ENCODE results near the gene CLDN6.

The CLDN6 gene

DNA sequence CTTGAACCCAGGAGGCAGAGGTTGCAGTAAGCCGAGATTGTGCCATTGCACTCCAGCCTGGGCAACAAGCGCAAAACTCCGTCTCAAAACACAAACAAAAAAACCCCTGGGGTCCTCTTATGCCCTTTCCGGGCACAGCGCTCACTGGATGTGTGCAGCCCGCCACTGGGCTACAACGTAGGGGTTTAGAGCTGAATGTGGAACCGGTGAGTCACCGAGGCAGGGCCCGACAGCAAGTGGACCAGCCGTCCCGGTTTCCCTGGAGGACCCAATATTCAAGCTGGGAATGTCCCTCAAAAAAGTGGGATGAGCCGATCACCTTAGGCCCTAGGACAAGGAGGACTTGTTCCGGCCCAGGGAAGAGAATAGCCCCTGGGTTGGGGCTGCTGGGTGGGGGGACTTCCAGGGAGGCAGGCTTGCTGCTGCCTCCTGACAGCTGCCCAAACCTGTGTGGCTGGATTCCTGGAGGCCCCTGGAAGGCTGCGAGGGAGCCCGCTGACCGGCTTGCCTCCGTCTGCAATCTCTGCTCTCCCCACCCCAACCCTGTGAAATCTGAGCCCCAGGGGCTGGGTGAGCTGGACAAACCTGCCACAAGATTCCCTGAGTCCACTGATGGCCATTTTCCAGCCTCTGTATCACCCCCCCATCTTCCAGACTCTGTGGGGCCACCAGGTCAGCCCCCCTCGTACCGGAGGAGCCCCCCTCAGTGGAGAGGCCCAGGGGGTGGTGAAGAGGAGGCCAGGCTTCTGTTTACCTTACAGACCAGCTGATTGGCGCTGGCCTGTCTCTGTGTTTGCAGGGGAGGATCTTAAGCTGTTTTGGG lies 8.2 kb downstream of the CLDN6 start:
- no peak overlapping the region for H3K4me3 ChIP-seq (ENCODE audit: low read length)
- peaks cover 11% of the 10 kb centered on the region for H3K4me1 ChIP-seq (ENCODE audit: insufficient read depth, low read length)
- no peak overlapping the region for H2AFZ ChIP-seq (ENCODE audit: low read depth, low read length)
- H3K27me3 ChIP-seq (ENCODE audit: insufficient read depth, low read length) = peaks cover 83% of the 10 kb centered on the region
- no peaks in the 10 kb centered on the region for H3K9me3 ChIP-seq (ENCODE audit: low read length)
- H3K36me3 ChIP-seq (ENCODE audit: insufficient read depth, low read length) = no peaks in the 10 kb centered on the region

GRCh38 chr16:3008690-3009037 lies 9.3 kb downstream of the CLDN6 start:
- Histone ChIP-seq H3K4me1 (ENCODE audit: insufficient read depth, low read length) (peaks cover 12% of the 10 kb centered on the region), H3K27me3 (ENCODE audit: insufficient read depth, low read length) (peaks cover 74% of the 10 kb centered on the region)

DNA sequence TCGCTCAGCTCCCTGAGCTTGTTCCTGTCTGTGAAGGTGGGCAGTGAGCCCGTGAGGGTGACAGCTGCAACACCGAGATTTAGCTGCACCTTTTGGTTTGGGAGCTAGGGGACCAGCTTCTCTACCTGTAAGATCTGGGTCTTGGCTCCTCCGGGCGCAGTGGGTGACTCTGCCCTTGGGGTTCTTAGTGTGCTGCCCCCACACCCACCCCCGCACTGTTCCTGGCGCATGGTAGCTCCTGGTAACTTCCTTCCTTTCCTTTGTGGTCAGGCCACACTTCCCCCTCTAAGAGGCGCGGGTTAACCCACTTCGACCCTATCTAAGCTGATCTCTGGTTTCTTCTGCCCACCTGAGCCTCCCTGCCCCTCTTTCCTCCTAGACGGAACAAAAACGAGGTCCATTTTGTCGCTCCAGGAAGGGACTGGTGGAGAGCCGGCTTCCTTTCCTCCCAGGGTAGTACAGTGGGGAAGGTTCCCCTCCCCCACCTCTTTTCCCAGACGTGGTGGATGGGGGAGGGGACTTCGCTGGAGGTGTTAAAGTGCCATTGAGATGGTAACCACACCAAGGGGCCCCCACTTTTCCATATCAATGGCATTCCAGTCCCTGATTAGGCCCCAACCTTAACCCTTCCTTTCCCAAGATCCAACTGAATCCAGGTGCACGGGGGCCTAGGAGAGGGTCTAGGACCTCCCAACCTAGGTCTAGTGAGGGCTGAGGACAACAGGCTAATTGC lies 9.9 kb downstream of the CLDN6 start:
- Histone ChIP-seq H3K36me3 (ENCODE audit: insufficient read depth, low read length) (no peaks in the 10 kb centered on the region), H3K27me3 (ENCODE audit: insufficient read depth, low read length) (peaks cover 68% of the 10 kb centered on the region), H2AFZ (ENCODE audit: low read depth, low read length) (no peak overlapping the region), H3K9me3 (ENCODE audit: low read length) (no peaks in the 10 kb centered on the region), H3K4me1 (ENCODE audit: insufficient read depth, low read length) (peaks cover 12% of the 10 kb centered on the region), H3K4me3 (ENCODE audit: low read length) (no peak overlapping the region)

More at GRCh38 chr16:3008690-3009037, 9.3 kb downstream of the CLDN6 start:
- Histone ChIP-seq H3K36me3 (ENCODE audit: insufficient read depth, low read length) (no peaks in the 10 kb centered on the region), H3K9me3 (ENCODE audit: low read length) (no peaks in the 10 kb centered on the region), H2AFZ (ENCODE audit: low read depth, low read length) (no peak overlapping the region), H3K4me3 (ENCODE audit: low read length) (no peak overlapping the region)

GRCh38 chr16:3007059-3007956 lies 10.7 kb downstream of the CLDN6 start:
- Histone ChIP-seq H3K4me3 (ENCODE audit: low read length) (no peak overlapping the region), H3K4me1 (ENCODE audit: insufficient read depth, low read length) (peaks cover 12% of the 10 kb centered on the region)

GRCh38 chr16:3004781-3005284 lies 13.2 kb downstream of the CLDN6 start:
- Histone ChIP-seq H3K4me3 (ENCODE audit: low read length) (no peak overlapping the region), H3K27me3 (ENCODE audit: insufficient read depth, low read length) (peaks cover 58% of the 10 kb centered on the region), H3K9me3 (ENCODE audit: low read length) (no peaks in the 10 kb centered on the region)

More at GRCh38 chr16:3007059-3007956, 10.7 kb downstream of the CLDN6 start:
- Histone ChIP-seq H3K36me3 (ENCODE audit: insufficient read depth, low read length) (no peaks in the 10 kb centered on the region), H3K27me3 (ENCODE audit: insufficient read depth, low read length) (peaks cover 60% of the 10 kb centered on the region), H3K9me3 (ENCODE audit: low read length) (no peaks in the 10 kb centered on the region), H2AFZ (ENCODE audit: low read depth, low read length) (no peak overlapping the region)

DNA sequence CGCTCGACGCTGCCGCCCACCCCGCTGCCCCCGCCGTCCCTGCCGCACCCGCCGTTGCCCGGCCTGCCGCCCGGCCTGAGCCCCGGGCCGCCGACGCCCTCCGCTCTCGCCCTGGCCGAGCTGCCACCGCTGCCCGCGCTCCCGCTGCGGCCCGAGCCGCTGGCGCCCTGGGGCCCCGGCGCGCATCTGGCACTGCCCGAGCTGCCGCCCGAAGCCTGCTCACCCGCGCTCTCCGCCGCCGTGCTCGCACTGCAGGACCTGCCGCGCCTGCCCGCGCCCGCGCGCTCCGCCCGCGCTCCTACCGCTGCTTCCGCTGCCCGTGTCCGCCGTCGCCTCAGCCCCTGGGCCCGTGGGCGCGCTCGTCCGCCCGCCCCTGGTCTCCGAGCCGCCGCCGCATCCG lies 13.7 kb downstream of the CLDN6 start:
- Histone ChIP-seq H3K4me3 (ENCODE audit: low read length) (peak overlapping the region; percentile 31), H3K9me3 (ENCODE audit: low read length) (no peaks in the 10 kb centered on the region), H3K36me3 (ENCODE audit: insufficient read depth, low read length) (no peaks in the 10 kb centered on the region), H3K4me1 (ENCODE audit: insufficient read depth, low read length) (peaks cover 9% of the 10 kb centered on the region), H3K27me3 (ENCODE audit: insufficient read depth, low read length) (peaks cover 58% of the 10 kb centered on the region), H2AFZ (ENCODE audit: low read depth, low read length) (no peak overlapping the region)

More at GRCh38 chr16:3004781-3005284, 13.2 kb downstream of the CLDN6 start:
- Histone ChIP-seq H2AFZ (ENCODE audit: low read depth, low read length) (no peak overlapping the region), H3K4me1 (ENCODE audit: insufficient read depth, low read length) (peaks cover 9% of the 10 kb centered on the region), H3K36me3 (ENCODE audit: insufficient read depth, low read length) (no peaks in the 10 kb centered on the region)

- Histone ChIP-seq H2AFZ (ENCODE audit: low read depth, low read length) (no peak overlapping the region), H3K9me3 (ENCODE audit: low read length) (no peaks in the 10 kb centered on the region), H3K27me3 (ENCODE audit: insufficient read depth, low read length) (peaks cover 62% of the 10 kb centered on the region), H3K4me3 (ENCODE audit: low read length) (peak overlapping the region; percentile 31), H3K4me1 (ENCODE audit: insufficient read depth, low read length) (peaks cover 9% of the 10 kb centered on the region), H3K36me3 (ENCODE audit: insufficient read depth, low read length) (no peaks in the 10 kb centered on the region)
Measured at GRCh38 chr16:3003582-3004270, 14.3 kb downstream of the CLDN6 start.

- Histone ChIP-seq H3K9me3 (ENCODE audit: low read length) (no peaks in the 10 kb centered on the region), H3K4me3 (ENCODE audit: low read length) (no peak overlapping the region), H3K27me3 (ENCODE audit: insufficient read depth, low read length) (peaks cover 61% of the 10 kb centered on the region), H3K4me1 (ENCODE audit: insufficient read depth, low read length) (peaks cover 3% of the 10 kb centered on the region), H3K36me3 (ENCODE audit: insufficient read depth, low read length) (no peaks in the 10 kb centered on the region), H2AFZ (ENCODE audit: low read depth, low read length) (no peak overlapping the region)
Measured at GRCh38 chr16:3001316-3001715, 16.7 kb downstream of the CLDN6 start.

GRCh38 chr16:3000540-3000939 lies 17.4 kb downstream of the CLDN6 start:
- Histone ChIP-seq H2AFZ (ENCODE audit: low read depth, low read length) (no peak overlapping the region), H3K4me3 (ENCODE audit: low read length) (no peak overlapping the region), H3K9me3 (ENCODE audit: low read length) (no peaks in the 10 kb centered on the region), H3K4me1 (ENCODE audit: insufficient read depth, low read length) (peaks cover 3% of the 10 kb centered on the region), H3K36me3 (ENCODE audit: insufficient read depth, low read length) (no peaks in the 10 kb centered on the region), H3K27me3 (ENCODE audit: insufficient read depth, low read length) (peaks cover 60% of the 10 kb centered on the region)

- Histone ChIP-seq H3K27me3 (ENCODE audit: insufficient read depth, low read length) (peaks cover 58% of the 10 kb centered on the region), H3K9me3 (ENCODE audit: low read length) (no peaks in the 10 kb centered on the region)
Measured at GRCh38 chr16:2999929-3000328, 18.1 kb downstream of the CLDN6 start.

DNA sequence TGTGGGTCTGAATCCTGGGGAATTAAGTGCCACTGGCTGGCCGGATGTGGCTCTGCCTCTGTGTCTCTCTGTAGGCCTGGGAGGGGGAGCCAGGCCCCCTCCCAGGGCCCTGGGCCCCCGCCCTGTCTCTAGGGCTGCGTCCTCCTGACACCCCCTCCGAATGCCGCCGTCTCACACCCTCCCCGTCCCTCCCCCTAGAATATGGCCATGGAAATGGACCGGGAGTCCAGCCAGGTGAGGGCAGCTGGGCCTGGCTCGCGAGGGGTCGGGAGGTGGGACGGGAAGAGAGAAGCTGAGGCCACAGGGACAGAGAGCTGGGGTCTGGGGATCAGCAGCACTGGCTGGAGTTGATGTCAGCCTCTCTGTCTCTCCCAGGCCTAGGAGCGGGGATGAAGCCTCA lies 21.7 kb downstream of the CLDN6 start:
- H3K27me3 ChIP-seq (ENCODE audit: insufficient read depth, low read length) = peaks cover 77% of the 10 kb centered on the region
- no peaks in the 10 kb centered on the region for H3K4me1 ChIP-seq (ENCODE audit: insufficient read depth, low read length)
- no peaks in the 10 kb centered on the region for H3K9me3 ChIP-seq (ENCODE audit: low read length)
- H3K4me3 ChIP-seq (ENCODE audit: low read length) = no peak overlapping the region
- no peaks in the 10 kb centered on the region for H3K36me3 ChIP-seq (ENCODE audit: insufficient read depth, low read length)
- no peak overlapping the region for H2AFZ ChIP-seq (ENCODE audit: low read depth, low read length)

More at GRCh38 chr16:2999929-3000328, 18.1 kb downstream of the CLDN6 start:
- no peak overlapping the region for H2AFZ ChIP-seq (ENCODE audit: low read depth, low read length)
- peaks cover 3% of the 10 kb centered on the region for H3K4me1 ChIP-seq (ENCODE audit: insufficient read depth, low read length)
- no peak overlapping the region for H3K4me3 ChIP-seq (ENCODE audit: low read length)
- H3K36me3 ChIP-seq (ENCODE audit: insufficient read depth, low read length) = no peaks in the 10 kb centered on the region

DNA sequence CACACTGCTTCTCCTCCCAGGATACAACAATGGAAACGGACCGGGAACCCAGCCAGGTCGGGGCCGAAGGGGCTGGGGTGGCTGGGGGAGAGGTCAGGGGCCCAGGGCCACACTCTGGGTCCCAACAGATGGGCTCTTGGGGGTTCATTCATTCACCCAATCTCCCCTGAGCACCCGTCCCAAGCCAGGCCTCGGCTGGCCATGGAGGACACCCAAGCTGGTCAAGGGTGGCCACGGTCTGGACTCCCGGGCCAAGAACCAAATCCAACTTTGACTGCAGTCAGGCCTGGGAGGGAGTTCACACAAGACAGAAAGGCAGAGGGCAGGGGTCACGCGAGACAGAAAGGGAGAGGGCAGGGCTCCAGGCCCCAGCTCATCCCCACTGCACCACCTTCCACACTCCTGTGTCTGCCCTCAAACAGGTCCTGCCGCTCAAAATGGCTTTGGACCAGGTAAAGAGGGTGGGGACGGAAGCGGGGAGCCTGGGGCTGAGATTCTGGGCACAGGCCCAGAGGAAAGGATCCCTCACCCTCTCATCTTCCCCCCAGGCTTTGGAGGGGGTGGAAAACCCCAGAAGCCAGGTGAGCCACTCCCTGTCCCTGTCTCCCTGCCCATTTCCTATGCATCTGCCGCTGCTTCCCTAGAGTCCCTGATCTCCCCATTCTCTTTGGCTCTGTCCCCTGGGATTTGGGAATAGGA lies 25.5 kb downstream of the CLDN6 start:
- Histone ChIP-seq H3K4me1 (ENCODE audit: insufficient read depth, low read length) (no peaks in the 10 kb centered on the region), H3K36me3 (ENCODE audit: insufficient read depth, low read length) (no peaks in the 10 kb centered on the region), H3K9me3 (ENCODE audit: low read length) (no peaks in the 10 kb centered on the region), H3K27me3 (ENCODE audit: insufficient read depth, low read length) (peaks cover 75% of the 10 kb centered on the region), H3K4me3 (ENCODE audit: low read length) (no peak overlapping the region), H2AFZ (ENCODE audit: low read depth, low read length) (no peak overlapping the region)
